Measurements from ENCODE around the gene ALOX15B.
A peak's percentile ranks its signal among the peaks of the same experiment; 100 is the strongest.

ALOX15B gene

GRCh38 chr17:8080208-8080798 is 41.4 kb downstream of the ALOX15B start:
- peaks cover 65% of the 10 kb centered on the region for H3K27me3 ChIP-seq (ENCODE audit: control insufficient read depth, insufficient read depth, low read length)
- H3K9ac ChIP-seq (ENCODE audit: low read length): peak overlapping the region; percentile 7
- no peak overlapping the region for H3K27ac ChIP-seq (ENCODE audit: low read length)
- H3K36me3 ChIP-seq (ENCODE audit: control insufficient read depth, low read depth, low read length): no peaks in the 10 kb centered on the region
- no peaks in the 10 kb centered on the region for H3K4me1 ChIP-seq (ENCODE audit: control insufficient read depth, low read depth, low read length)
- H3K9me3 ChIP-seq (ENCODE audit: control insufficient read depth, low read depth, low read length): no peaks in the 10 kb centered on the region
- peak overlapping the region; percentile 88 for H3K4me3 ChIP-seq (ENCODE audit: low read length)

GRCh38 chr17:8080799-8081219 is 42.0 kb downstream of the ALOX15B start:
- H3K4me3 ChIP-seq (ENCODE audit: low read length): peak overlapping the region; percentile 88
- no peaks in the 10 kb centered on the region for H3K4me1 ChIP-seq (ENCODE audit: control insufficient read depth, low read depth, low read length)
- H3K36me3 ChIP-seq (ENCODE audit: control insufficient read depth, low read depth, low read length): no peaks in the 10 kb centered on the region
- no peak overlapping the region for H3K27ac ChIP-seq (ENCODE audit: low read length)
- H3K9ac ChIP-seq (ENCODE audit: low read length): no peak overlapping the region
- no peaks in the 10 kb centered on the region for H3K9me3 ChIP-seq (ENCODE audit: control insufficient read depth, low read depth, low read length)
- peaks cover 60% of the 10 kb centered on the region for H3K27me3 ChIP-seq (ENCODE audit: control insufficient read depth, insufficient read depth, low read length)

GRCh38 chr17:8081876-8082275 is 43.0 kb downstream of the ALOX15B start:
- Histone ChIP-seq H3K27ac (ENCODE audit: low read length) (no peak overlapping the region), H3K27me3 (ENCODE audit: control insufficient read depth, insufficient read depth, low read length) (peaks cover 55% of the 10 kb centered on the region), H3K36me3 (ENCODE audit: control insufficient read depth, low read depth, low read length) (no peaks in the 10 kb centered on the region), H3K9ac (ENCODE audit: low read length) (no peak overlapping the region), H3K9me3 (ENCODE audit: control insufficient read depth, low read depth, low read length) (no peaks in the 10 kb centered on the region), H3K4me1 (ENCODE audit: control insufficient read depth, low read depth, low read length) (no peaks in the 10 kb centered on the region), H3K4me3 (ENCODE audit: low read length) (no peak overlapping the region)

GRCh38 chr17:8082292-8082691 is 43.4 kb downstream of the ALOX15B start:
- Histone ChIP-seq H3K9me3 (ENCODE audit: control insufficient read depth, low read depth, low read length) (no peaks in the 10 kb centered on the region), H3K4me1 (ENCODE audit: control insufficient read depth, low read depth, low read length) (no peaks in the 10 kb centered on the region), H3K9ac (ENCODE audit: low read length) (no peak overlapping the region), H3K27ac (ENCODE audit: low read length) (no peak overlapping the region), H3K36me3 (ENCODE audit: control insufficient read depth, low read depth, low read length) (no peaks in the 10 kb centered on the region), H3K27me3 (ENCODE audit: control insufficient read depth, insufficient read depth, low read length) (peaks cover 52% of the 10 kb centered on the region), H3K4me3 (ENCODE audit: low read length) (no peak overlapping the region)

GRCh38 chr17:8084250-8084649 is 45.4 kb downstream of the ALOX15B start:
- no peaks in the 10 kb centered on the region for H3K9me3 ChIP-seq (ENCODE audit: control insufficient read depth, low read depth, low read length)
- H3K36me3 ChIP-seq (ENCODE audit: control insufficient read depth, low read depth, low read length): no peaks in the 10 kb centered on the region
- H3K27me3 ChIP-seq (ENCODE audit: control insufficient read depth, insufficient read depth, low read length): peaks cover 41% of the 10 kb centered on the region
- H3K9ac ChIP-seq (ENCODE audit: low read length): no peak overlapping the region
- H3K4me1 ChIP-seq (ENCODE audit: control insufficient read depth, low read depth, low read length): no peaks in the 10 kb centered on the region
- no peak overlapping the region for H3K4me3 ChIP-seq (ENCODE audit: low read length)
- no peak overlapping the region for H3K27ac ChIP-seq (ENCODE audit: low read length)

DNA sequence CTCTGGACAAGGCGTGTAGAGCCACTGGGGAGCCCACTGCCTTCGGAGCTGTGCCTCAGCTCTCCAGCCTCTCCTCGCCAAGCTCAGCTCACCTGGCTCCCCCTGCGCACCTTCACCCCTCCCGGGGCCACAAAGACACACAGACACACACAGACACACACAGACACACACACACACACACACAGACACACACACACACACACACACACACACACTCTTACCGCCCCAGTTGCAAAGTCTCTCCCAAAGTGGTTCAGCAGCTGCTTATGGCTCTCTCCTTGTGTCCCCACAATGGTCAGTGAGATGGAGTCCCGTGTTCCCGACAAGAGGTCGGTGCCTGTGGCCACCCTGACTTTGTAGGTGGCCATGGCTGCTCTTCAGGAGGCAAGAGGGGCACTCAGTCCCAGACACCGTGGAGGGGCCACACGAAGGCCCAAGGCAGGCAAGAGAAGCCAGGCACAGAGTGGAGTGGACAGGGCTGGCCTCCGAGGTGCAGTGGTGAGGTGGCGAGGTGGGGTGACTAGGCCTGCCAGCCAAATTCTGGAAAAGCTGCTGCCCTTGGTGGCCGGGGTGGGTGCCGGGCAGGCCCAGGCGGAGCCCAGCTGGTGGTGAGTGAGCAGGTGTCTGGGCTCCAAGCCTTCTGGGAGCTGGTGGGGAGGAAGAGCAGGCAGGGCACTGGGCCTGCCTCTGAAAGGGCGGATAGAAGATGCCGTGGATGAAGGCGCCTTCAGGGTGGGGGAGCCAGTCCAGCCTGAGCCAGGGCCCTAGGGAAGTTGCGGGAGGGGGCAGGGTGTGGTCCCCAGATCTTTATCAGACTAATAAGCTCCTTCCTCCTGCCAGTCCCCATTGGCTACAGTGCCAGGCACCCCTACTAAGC is 48.5 kb downstream of the ALOX15B start, which contains the start of gene ALOX12B:
ALOX12B (minus strand) TSS at position 642 of the 877 bp plus-strand sequence; CDS start at position 368, 274 bp downstream.
- no peak within 1 kb of the TSS for H3K4me3 ChIP-seq (ENCODE audit: low read length)
- H3K4me1 ChIP-seq (ENCODE audit: control insufficient read depth, low read depth, low read length): no peaks in the 10 kb centered on the region
- H3K36me3 ChIP-seq (ENCODE audit: control insufficient read depth, low read depth, low read length): no peaks in the 10 kb centered on the region
- peaks cover 12% of the 10 kb centered on the region for H3K27me3 ChIP-seq (ENCODE audit: control insufficient read depth, insufficient read depth, low read length)
- H3K9ac ChIP-seq (ENCODE audit: low read length): no peak within 1 kb of the TSS
- H3K27ac ChIP-seq (ENCODE audit: low read length): no peak within 1 kb of the TSS
- H3K9me3 ChIP-seq (ENCODE audit: control insufficient read depth, low read depth, low read length): no peaks in the 10 kb centered on the region

GRCh38 chr17:8087952-8088230 is 49.0 kb downstream of the ALOX15B start:
- Histone ChIP-seq H3K27ac (ENCODE audit: low read length) (no peak overlapping the region), H3K4me3 (ENCODE audit: low read length) (no peak overlapping the region), H3K9me3 (ENCODE audit: control insufficient read depth, low read depth, low read length) (no peaks in the 10 kb centered on the region), H3K36me3 (ENCODE audit: control insufficient read depth, low read depth, low read length) (no peaks in the 10 kb centered on the region), H3K9ac (ENCODE audit: low read length) (no peak overlapping the region), H3K4me1 (ENCODE audit: control insufficient read depth, low read depth, low read length) (no peaks in the 10 kb centered on the region), H3K27me3 (ENCODE audit: control insufficient read depth, insufficient read depth, low read length) (peaks cover 7% of the 10 kb centered on the region)

- Histone ChIP-seq H3K9ac (ENCODE audit: low read length) (no peak overlapping the region), H3K4me1 (ENCODE audit: control insufficient read depth, low read depth, low read length) (no peaks in the 10 kb centered on the region), H3K27ac (ENCODE audit: low read length) (no peak overlapping the region), H3K27me3 (ENCODE audit: control insufficient read depth, insufficient read depth, low read length) (peaks cover 2% of the 10 kb centered on the region), H3K36me3 (ENCODE audit: control insufficient read depth, low read depth, low read length) (no peaks in the 10 kb centered on the region), H3K9me3 (ENCODE audit: control insufficient read depth, low read depth, low read length) (no peaks in the 10 kb centered on the region), H3K4me3 (ENCODE audit: low read length) (no peak overlapping the region)
These were observed 50.9 kb downstream of the ALOX15B start for GRCh38 chr17:8089728-8090127.

- Histone ChIP-seq H3K27me3 (ENCODE audit: control insufficient read depth, insufficient read depth, low read length) (peaks cover 4% of the 10 kb centered on the region), H3K27ac (ENCODE audit: low read length) (no peak overlapping the region), H3K36me3 (ENCODE audit: control insufficient read depth, low read depth, low read length) (no peaks in the 10 kb centered on the region), H3K4me1 (ENCODE audit: control insufficient read depth, low read depth, low read length) (no peaks in the 10 kb centered on the region), H3K9ac (ENCODE audit: low read length) (no peak overlapping the region), H3K4me3 (ENCODE audit: low read length) (no peak overlapping the region), H3K9me3 (ENCODE audit: control insufficient read depth, low read depth, low read length) (no peaks in the 10 kb centered on the region)
These were observed 52.3 kb downstream of the ALOX15B start for GRCh38 chr17:8091033-8091687.

DNA sequence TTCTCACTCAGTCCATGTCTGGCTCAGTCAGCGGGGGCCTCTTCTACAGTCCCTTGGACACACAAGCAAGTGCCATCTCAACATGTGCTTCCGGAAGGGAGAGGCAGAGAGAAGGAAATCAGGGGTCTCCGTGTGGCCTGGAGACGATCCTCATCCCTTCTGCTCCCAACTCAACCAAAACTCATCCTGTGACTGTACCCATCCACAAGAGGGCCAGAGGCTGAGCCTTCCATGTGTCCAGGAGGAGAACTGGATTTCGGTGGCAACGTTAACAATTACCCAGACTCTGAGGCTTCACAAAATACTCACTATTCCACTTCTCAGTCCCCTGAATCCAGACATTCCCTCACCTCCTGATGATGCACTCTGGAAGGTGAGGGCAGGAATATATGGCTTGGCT is 56.5 kb downstream of the ALOX15B start:
- no peaks in the 10 kb centered on the region for H3K4me1 ChIP-seq (ENCODE audit: control insufficient read depth, low read depth, low read length)
- H3K4me3 ChIP-seq (ENCODE audit: low read length): no peak overlapping the region
- H3K27ac ChIP-seq (ENCODE audit: low read length): no peak overlapping the region
- H3K9me3 ChIP-seq (ENCODE audit: control insufficient read depth, low read depth, low read length): no peaks in the 10 kb centered on the region
- H3K27me3 ChIP-seq (ENCODE audit: control insufficient read depth, insufficient read depth, low read length): peaks cover 4% of the 10 kb centered on the region
- no peak overlapping the region for H3K9ac ChIP-seq (ENCODE audit: low read length)
- no peaks in the 10 kb centered on the region for H3K36me3 ChIP-seq (ENCODE audit: control insufficient read depth, low read depth, low read length)

- H3K27me3 ChIP-seq (ENCODE audit: control insufficient read depth, insufficient read depth, low read length): peaks cover 4% of the 10 kb centered on the region
- no peak overlapping the region for H3K9ac ChIP-seq (ENCODE audit: low read length)
These were observed 57.7 kb downstream of the ALOX15B start for GRCh38 chr17:8096541-8096940.

More at GRCh38 chr17:8096541-8096940, 57.7 kb downstream of the ALOX15B start:
- Histone ChIP-seq H3K36me3 (ENCODE audit: control insufficient read depth, low read depth, low read length) (no peaks in the 10 kb centered on the region), H3K9me3 (ENCODE audit: control insufficient read depth, low read depth, low read length) (no peaks in the 10 kb centered on the region), H3K4me3 (ENCODE audit: low read length) (no peak overlapping the region), H3K27ac (ENCODE audit: low read length) (no peak overlapping the region), H3K4me1 (ENCODE audit: control insufficient read depth, low read depth, low read length) (no peaks in the 10 kb centered on the region)
